Measurements from ENCODE around the gene CMPK2.

CMPK2 gene

GRCh38 chr2:6846540-6846939, 19.2 kb downstream of the CMPK2 start:
- Histone ChIP-seq H3K36me3 (ENCODE audit: control insufficient read depth, insufficient read depth, low read length) (peaks cover 36% of the 10 kb centered on the region), H3K27ac (ENCODE audit: insufficient read depth, low read length, poor library complexity, severe bottlenecking) (no peak overlapping the region), H3K4me1 (ENCODE audit: control insufficient read depth, insufficient read depth, low read length, poor library complexity, severe bottlenecking) (no peaks in the 10 kb centered on the region), H3K4me3 (ENCODE audit: insufficient read depth, low read depth, low read length, poor library complexity, severe bottlenecking) (no peak overlapping the region), H3K27me3 (replicated peaks; ENCODE audit: control insufficient read depth, insufficient read depth, low read length, poor library complexity, severe bottlenecking) (no peaks in the 10 kb centered on the region), H3K9me3 (ENCODE audit: control insufficient read depth, low read length) (peaks cover 48% of the 10 kb centered on the region)
- no peak for DNase-seq

DNA sequence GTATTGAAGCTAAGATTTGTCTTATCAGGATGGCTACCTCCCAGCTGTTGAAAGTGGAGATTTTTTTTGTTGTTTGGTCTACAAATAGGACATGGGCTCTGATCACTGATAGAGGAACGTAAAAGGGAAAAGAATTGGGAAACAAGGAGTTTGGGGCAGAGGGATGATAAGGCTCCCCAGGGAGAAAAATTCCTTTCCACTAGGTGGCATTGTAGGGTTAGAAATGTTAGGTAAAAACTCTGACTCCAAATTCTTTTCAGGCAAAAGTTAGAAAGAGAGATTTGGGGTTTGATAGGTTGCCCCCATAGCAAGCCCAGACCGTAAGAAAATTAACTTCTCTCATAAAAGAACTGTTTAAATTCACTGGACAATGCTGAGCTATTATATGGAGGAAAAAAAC, 19.8 kb downstream of the CMPK2 start:
- H3K4me1 ChIP-seq (ENCODE audit: control insufficient read depth, insufficient read depth, low read length, poor library complexity, severe bottlenecking): no peaks in the 10 kb centered on the region
- no peak for DNase-seq
- H3K27ac ChIP-seq (ENCODE audit: insufficient read depth, low read length, poor library complexity, severe bottlenecking): no peak overlapping the region

GRCh38 chr2:6845312-6845711, 20.4 kb downstream of the CMPK2 start:
- peaks cover 48% of the 10 kb centered on the region for H3K9me3 ChIP-seq (ENCODE audit: control insufficient read depth, low read length)
- no peaks in the 10 kb centered on the region for H3K27me3 ChIP-seq (replicated peaks; ENCODE audit: control insufficient read depth, insufficient read depth, low read length, poor library complexity, severe bottlenecking)
- peaks cover 27% of the 10 kb centered on the region for H3K36me3 ChIP-seq (ENCODE audit: control insufficient read depth, insufficient read depth, low read length)
- no peaks in the 10 kb centered on the region for H3K4me1 ChIP-seq (ENCODE audit: control insufficient read depth, insufficient read depth, low read length, poor library complexity, severe bottlenecking)
- no peak overlapping the region for H3K4me3 ChIP-seq (ENCODE audit: insufficient read depth, low read depth, low read length, poor library complexity, severe bottlenecking)
- H3K27ac ChIP-seq (ENCODE audit: insufficient read depth, low read length, poor library complexity, severe bottlenecking): no peak overlapping the region
- no peak for DNase-seq

More for the DNA sequence above, 19.8 kb downstream of the CMPK2 start:
- peaks cover 48% of the 10 kb centered on the region for H3K9me3 ChIP-seq (ENCODE audit: control insufficient read depth, low read length)
- H3K4me3 ChIP-seq (ENCODE audit: insufficient read depth, low read depth, low read length, poor library complexity, severe bottlenecking): no peak overlapping the region
- H3K27me3 ChIP-seq (replicated peaks; ENCODE audit: control insufficient read depth, insufficient read depth, low read length, poor library complexity, severe bottlenecking): no peaks in the 10 kb centered on the region
- H3K36me3 ChIP-seq (ENCODE audit: control insufficient read depth, insufficient read depth, low read length): peaks cover 31% of the 10 kb centered on the region

DNA sequence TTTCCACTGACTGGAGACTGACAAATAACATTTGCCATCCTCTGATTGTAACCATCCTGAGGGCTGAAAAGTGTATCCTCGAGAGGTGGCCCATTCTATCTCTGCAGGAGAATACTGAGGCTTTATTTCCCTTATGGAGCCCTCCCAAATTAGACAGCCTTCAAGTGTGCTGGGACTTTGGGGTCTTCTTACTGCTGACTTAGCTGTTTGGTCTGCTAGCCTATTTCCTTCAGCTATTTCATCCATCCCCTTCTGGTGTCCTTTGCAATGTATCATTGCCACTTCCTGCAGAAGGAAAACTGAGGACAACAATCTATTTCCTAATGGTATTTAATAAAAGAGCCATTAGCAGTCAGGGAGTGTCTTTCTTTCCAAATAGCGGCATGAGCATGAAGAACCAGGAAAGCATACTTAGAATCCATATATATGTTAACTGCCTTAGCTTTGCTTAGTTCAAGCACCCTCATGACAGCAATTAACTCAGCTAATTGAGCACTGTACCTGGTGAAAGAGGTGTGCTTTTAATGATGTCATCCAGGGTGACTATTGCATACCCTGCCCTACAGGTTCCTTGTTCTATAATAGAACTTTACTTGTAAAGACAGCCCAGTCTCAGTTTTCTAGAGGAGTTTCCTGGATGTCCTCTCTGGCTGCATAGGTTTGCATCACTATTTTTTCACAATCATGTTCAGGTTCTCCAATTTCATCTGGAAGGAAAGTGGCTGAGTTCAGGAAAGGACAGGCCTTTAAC, 24.0 kb downstream of the CMPK2 start:
- no peak for DNase-seq
- H3K36me3 ChIP-seq (ENCODE audit: control insufficient read depth, insufficient read depth, low read length): peaks cover 3% of the 10 kb centered on the region
- H3K27me3 ChIP-seq (replicated peaks; ENCODE audit: control insufficient read depth, insufficient read depth, low read length, poor library complexity, severe bottlenecking): no peaks in the 10 kb centered on the region
- H3K27ac ChIP-seq (ENCODE audit: insufficient read depth, low read length, poor library complexity, severe bottlenecking): no peak overlapping the region
- H3K9me3 ChIP-seq (ENCODE audit: control insufficient read depth, low read length): peaks cover 40% of the 10 kb centered on the region
- H3K4me1 ChIP-seq (ENCODE audit: control insufficient read depth, insufficient read depth, low read length, poor library complexity, severe bottlenecking): no peaks in the 10 kb centered on the region
- no peak overlapping the region for H3K4me3 ChIP-seq (ENCODE audit: insufficient read depth, low read depth, low read length, poor library complexity, severe bottlenecking)

- H3K9me3 ChIP-seq (ENCODE audit: control insufficient read depth, low read length): peaks cover 14% of the 10 kb centered on the region
- H3K4me3 ChIP-seq (ENCODE audit: insufficient read depth, low read depth, low read length, poor library complexity, severe bottlenecking): no peak overlapping the region
- H3K27ac ChIP-seq (ENCODE audit: insufficient read depth, low read length, poor library complexity, severe bottlenecking): no peak overlapping the region
- DNase-seq: no peak
- no peaks in the 10 kb centered on the region for H3K4me1 ChIP-seq (ENCODE audit: control insufficient read depth, insufficient read depth, low read length, poor library complexity, severe bottlenecking)
- H3K36me3 ChIP-seq (ENCODE audit: control insufficient read depth, insufficient read depth, low read length): no peaks in the 10 kb centered on the region
- no peaks in the 10 kb centered on the region for H3K27me3 ChIP-seq (replicated peaks; ENCODE audit: control insufficient read depth, insufficient read depth, low read length, poor library complexity, severe bottlenecking)
Measured at GRCh38 chr2:6838673-6839319, 26.9 kb downstream of the CMPK2 start.

DNA sequence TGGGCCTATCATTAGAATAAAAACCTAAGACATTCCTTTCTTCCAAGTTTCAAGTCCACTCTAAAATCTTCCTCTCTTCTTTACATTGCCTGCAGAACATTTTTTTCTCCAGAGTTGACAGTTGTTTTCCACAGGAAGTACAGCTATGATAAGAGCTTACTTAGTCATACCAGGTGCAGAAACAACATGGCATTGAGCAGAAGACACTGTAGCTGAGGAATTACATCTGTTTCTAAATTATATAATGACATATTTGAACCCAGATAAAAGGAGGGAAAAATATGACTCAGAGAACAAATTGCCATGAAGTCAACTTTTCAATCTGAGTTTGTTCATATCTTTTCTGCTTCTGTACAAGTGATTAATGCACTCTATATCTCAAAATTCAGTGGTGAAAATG, 30.2 kb downstream of the CMPK2 start:
- Histone ChIP-seq H3K27ac (ENCODE audit: insufficient read depth, low read length, poor library complexity, severe bottlenecking) (no peak overlapping the region), H3K27me3 (replicated peaks; ENCODE audit: control insufficient read depth, insufficient read depth, low read length, poor library complexity, severe bottlenecking) (no peaks in the 10 kb centered on the region), H3K4me3 (ENCODE audit: insufficient read depth, low read depth, low read length, poor library complexity, severe bottlenecking) (no peak overlapping the region), H3K9me3 (ENCODE audit: control insufficient read depth, low read length) (no peaks in the 10 kb centered on the region), H3K36me3 (ENCODE audit: control insufficient read depth, insufficient read depth, low read length) (no peaks in the 10 kb centered on the region), H3K4me1 (ENCODE audit: control insufficient read depth, insufficient read depth, low read length, poor library complexity, severe bottlenecking) (no peaks in the 10 kb centered on the region)
- no peak for DNase-seq

DNA sequence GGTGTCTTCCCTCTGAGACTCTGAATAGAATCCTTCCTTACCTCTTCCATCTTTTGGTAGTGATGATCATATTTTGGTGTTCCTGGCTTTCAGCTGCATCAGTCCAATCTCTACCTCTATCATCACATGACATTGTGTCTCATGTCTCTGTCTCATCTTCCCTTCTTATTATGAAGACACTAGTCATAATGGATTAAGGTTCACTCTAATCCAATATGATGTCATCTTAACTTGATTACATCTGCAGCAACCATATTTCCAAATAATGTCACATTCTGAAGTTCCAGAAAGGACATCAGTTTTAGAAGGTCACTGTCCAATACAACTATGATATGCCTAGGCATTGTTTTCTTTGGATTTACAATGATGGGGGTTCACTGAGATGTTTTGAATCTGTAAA, 31.5 kb downstream of the CMPK2 start:
- Histone ChIP-seq H3K27ac (ENCODE audit: insufficient read depth, low read length, poor library complexity, severe bottlenecking) (no peak overlapping the region), H3K36me3 (ENCODE audit: control insufficient read depth, insufficient read depth, low read length) (no peaks in the 10 kb centered on the region), H3K27me3 (replicated peaks; ENCODE audit: control insufficient read depth, insufficient read depth, low read length, poor library complexity, severe bottlenecking) (no peaks in the 10 kb centered on the region), H3K4me3 (ENCODE audit: insufficient read depth, low read depth, low read length, poor library complexity, severe bottlenecking) (no peak overlapping the region), H3K4me1 (ENCODE audit: control insufficient read depth, insufficient read depth, low read length, poor library complexity, severe bottlenecking) (no peaks in the 10 kb centered on the region), H3K9me3 (ENCODE audit: control insufficient read depth, low read length) (no peaks in the 10 kb centered on the region)
- no peak for DNase-seq

DNA sequence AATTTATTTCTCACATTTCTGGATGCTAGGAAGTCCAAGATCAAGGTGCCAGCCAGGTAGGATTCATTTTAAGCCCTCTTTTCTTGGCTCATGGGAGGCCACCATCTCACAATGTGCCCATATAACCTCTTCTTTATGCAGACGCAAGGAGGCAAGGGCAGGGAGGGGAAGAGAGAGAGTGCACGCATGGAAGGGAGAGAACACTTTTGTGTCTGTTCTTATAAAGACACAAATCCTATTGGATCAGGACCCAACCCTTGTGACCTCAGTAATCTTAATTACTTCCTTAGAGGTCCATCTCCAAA, 32.5 kb downstream of the CMPK2 start:
- no peaks in the 10 kb centered on the region for H3K9me3 ChIP-seq (ENCODE audit: control insufficient read depth, low read length)
- DNase-seq: no peak
- no peak overlapping the region for H3K27ac ChIP-seq (ENCODE audit: insufficient read depth, low read length, poor library complexity, severe bottlenecking)
- no peaks in the 10 kb centered on the region for H3K4me1 ChIP-seq (ENCODE audit: control insufficient read depth, insufficient read depth, low read length, poor library complexity, severe bottlenecking)
- H3K27me3 ChIP-seq (replicated peaks; ENCODE audit: control insufficient read depth, insufficient read depth, low read length, poor library complexity, severe bottlenecking): no peaks in the 10 kb centered on the region
- H3K4me3 ChIP-seq (ENCODE audit: insufficient read depth, low read depth, low read length, poor library complexity, severe bottlenecking): no peak overlapping the region
- no peaks in the 10 kb centered on the region for H3K36me3 ChIP-seq (ENCODE audit: control insufficient read depth, insufficient read depth, low read length)

GRCh38 chr2:6832596-6833299, 33.0 kb downstream of the CMPK2 start:
- DNase-seq: no peak
- no peaks in the 10 kb centered on the region for H3K27me3 ChIP-seq (replicated peaks; ENCODE audit: control insufficient read depth, insufficient read depth, low read length, poor library complexity, severe bottlenecking)

GRCh38 chr2:6831229-6831628, 34.5 kb downstream of the CMPK2 start:
- Histone ChIP-seq H3K36me3 (ENCODE audit: control insufficient read depth, insufficient read depth, low read length) (no peaks in the 10 kb centered on the region), H3K27me3 (replicated peaks; ENCODE audit: control insufficient read depth, insufficient read depth, low read length, poor library complexity, severe bottlenecking) (no peaks in the 10 kb centered on the region), H3K4me1 (ENCODE audit: control insufficient read depth, insufficient read depth, low read length, poor library complexity, severe bottlenecking) (no peaks in the 10 kb centered on the region), H3K9me3 (ENCODE audit: control insufficient read depth, low read length) (no peaks in the 10 kb centered on the region), H3K27ac (ENCODE audit: insufficient read depth, low read length, poor library complexity, severe bottlenecking) (no peak overlapping the region), H3K4me3 (ENCODE audit: insufficient read depth, low read depth, low read length, poor library complexity, severe bottlenecking) (no peak overlapping the region)
- DNase-seq: no peak

More at GRCh38 chr2:6832596-6833299, 33.0 kb downstream of the CMPK2 start:
- Histone ChIP-seq H3K36me3 (ENCODE audit: control insufficient read depth, insufficient read depth, low read length) (no peaks in the 10 kb centered on the region), H3K4me3 (ENCODE audit: insufficient read depth, low read depth, low read length, poor library complexity, severe bottlenecking) (no peak overlapping the region), H3K4me1 (ENCODE audit: control insufficient read depth, insufficient read depth, low read length, poor library complexity, severe bottlenecking) (no peaks in the 10 kb centered on the region), H3K27ac (ENCODE audit: insufficient read depth, low read length, poor library complexity, severe bottlenecking) (no peak overlapping the region), H3K9me3 (ENCODE audit: control insufficient read depth, low read length) (no peaks in the 10 kb centered on the region)
